ENCODE measurements around the gene MANF.
"Not testable (repeated sequence)": the region's sequence is repeated elsewhere in the genome, so short reads cannot be mapped to it uniquely, and the experiment has no call there.

Gene MANF

DNA sequence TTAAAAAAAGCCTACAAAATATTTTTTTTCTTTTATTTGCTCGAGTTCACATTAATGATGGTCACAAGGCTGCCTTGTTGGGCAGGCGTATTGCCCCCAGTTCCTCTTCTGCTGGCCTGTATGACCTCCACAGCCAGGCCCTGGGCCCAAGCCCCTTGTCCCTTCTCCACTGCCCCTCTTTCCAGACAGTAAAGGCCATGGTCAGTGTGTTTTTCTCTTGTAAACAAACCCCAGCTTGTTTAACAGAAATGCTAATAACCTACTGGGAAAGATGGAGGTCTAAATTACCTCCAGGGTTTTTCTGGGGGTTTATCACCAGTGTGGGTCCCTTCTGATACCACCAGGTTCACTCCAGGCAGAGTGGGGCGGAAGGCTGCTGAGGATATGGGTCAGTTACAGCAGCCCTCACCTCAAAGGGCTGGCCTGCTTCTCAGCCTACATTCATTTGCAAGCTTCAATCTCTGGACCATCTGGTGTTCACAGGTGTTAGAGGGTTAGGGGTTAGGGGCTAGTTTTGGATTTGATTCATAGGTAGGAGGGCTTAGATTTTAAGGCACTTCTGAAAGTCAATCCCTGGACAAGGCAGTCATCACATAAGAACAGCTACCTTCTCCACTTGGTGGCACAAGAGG lies 2.0 kb upstream of the MANF start:
- Histone ChIP-seq H3K36me3 (peaks cover 0 to 11% (median 0%) of the 10 kb centered on the region in 3 donors), H3K27me3 (no peaks in the 10 kb centered on the region), H3K27ac (no peak overlapping the region), H3K9me3 (no peaks in the 10 kb centered on the region), H3K4me1 (peaks cover 0 to 35% (median 25%) of the 10 kb centered on the region in 4 donors), H3K4me3 (no peak overlapping the region)
- DNase-seq: peak in 1 of 2 donors; percentile 43
- intact Hi-C loops (cut with DNase I; ENCODE audit: low total_unique reads): loop anchor here (10.0 kb wide), 1 partner anchor 808 kb away; no protein-coding TSS in a partner anchor
- TF ChIP-seq CTCF (IDR thresholded peaks at IDR 0.05): no peak

- Histone ChIP-seq H3K9me3 (no peaks in the 10 kb centered on the region), H3K36me3 (peaks cover 0 to 22% (median 10%) of the 10 kb centered on the region in 3 donors), H3K27me3 (no peaks in the 10 kb centered on the region), H3K4me3 (peak overlapping the region; percentile 77 to 89), H3K27ac (peak overlapping the region; percentile 92 to 93), H3K4me1 (peaks cover 0 to 46% (median 25%) of the 10 kb centered on the region in 4 donors)
- intact Hi-C loops (cut with DNase I; ENCODE audit: low total_unique reads): loop anchor here (10.0 kb wide), 1 partner anchor 809 kb away; no protein-coding TSS in a partner anchor
- TF ChIP-seq CTCF (IDR thresholded peaks at IDR 0.05): no peak
- DNase-seq: peak in 1 of 2 donors; percentile 37
These were observed 901 bp upstream of the MANF start for GRCh38 chr3:51384055-51384725.

DNA sequence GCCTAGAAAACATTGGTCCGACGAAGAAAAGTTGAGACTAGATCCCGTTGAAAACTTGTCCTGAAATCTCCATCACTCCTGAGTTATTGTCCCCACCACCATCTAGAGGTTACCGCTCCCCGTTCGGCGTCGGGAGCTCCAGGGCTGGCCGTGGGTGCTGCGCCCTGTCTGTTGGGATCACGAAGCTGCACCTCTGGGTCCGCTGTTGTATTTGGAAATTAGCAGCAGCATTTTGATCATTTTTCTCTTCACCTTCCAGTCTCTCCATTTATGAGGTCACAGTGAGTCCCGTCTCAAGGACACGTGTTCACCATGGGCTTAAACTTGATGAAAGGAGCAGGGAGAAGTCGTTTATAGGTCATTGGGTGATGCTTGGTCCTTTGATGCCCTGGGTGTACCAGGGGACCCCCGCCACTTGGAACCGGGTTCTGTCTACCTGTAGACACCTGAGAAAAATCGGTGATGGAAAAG lies 565 bp downstream of the MANF start:
- peaks cover 0 to 61% (median 34%) of the 10 kb centered on the region in 4 donors for H3K4me1 ChIP-seq
- H3K4me3 ChIP-seq: peak overlapping the region; percentile 77 to 89
- no peaks in the 10 kb centered on the region for H3K27me3 ChIP-seq
- H3K27ac ChIP-seq: peak overlapping the region; percentile 92 to 93
- intact Hi-C loops (cut with DNase I; ENCODE audit: low total_unique reads): loop anchor here (10.0 kb wide), 1 partner anchor 811 kb away; no protein-coding TSS in a partner anchor
- H3K9me3 ChIP-seq: no peaks in the 10 kb centered on the region
- peaks cover 0 to 25% (median 10%) of the 10 kb centered on the region in 3 donors for H3K36me3 ChIP-seq
- no peak for TF ChIP-seq CTCF (IDR thresholded peaks at IDR 0.05)
- DNase-seq: peak in 1 of 2 donors; percentile 60

DNA sequence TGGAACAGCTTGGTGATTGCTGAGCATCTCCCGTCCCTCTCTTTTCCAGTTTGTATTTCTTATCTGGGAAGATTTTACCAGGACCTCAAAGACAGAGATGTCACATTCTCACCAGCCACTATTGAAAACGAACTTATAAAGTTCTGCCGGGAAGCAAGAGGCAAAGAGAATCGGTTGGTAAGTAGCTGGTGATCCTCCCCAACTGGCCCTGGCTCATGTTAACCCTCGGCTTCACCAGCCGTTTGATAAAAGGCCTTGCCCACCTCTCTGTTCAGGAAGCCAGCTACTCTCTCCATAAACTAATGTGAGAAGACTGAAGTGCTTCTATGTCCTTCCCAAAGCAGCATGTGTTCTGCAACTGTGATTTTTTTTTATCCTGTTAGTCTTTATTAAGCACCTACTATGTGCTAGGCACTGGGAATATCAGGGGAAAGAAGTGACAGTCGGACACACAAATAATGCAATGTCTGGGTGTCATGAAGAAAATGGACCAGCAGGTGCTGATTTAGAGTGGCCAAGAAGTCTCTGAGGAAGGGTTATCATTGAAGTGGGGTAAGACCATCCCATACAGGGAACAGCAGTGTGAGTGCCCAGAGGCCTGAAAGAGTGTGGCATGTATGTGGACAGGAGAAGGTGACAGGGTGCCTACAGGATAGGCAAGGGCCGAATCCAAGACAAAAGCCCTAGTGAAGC lies 1.2 kb downstream of the MANF start:
- peak overlapping the region; percentile 92 to 93 for H3K27ac ChIP-seq
- H3K36me3 ChIP-seq: peaks cover 0 to 25% (median 10%) of the 10 kb centered on the region in 3 donors
- intact Hi-C loops (cut with DNase I; ENCODE audit: low total_unique reads): loop anchor here (10.0 kb wide), 1 partner anchor 812 kb away; no protein-coding TSS in a partner anchor
- TF ChIP-seq CTCF (IDR thresholded peaks at IDR 0.05): no peak
- peak overlapping the region; percentile 77 to 89 for H3K4me3 ChIP-seq
- no peaks in the 10 kb centered on the region for H3K9me3 ChIP-seq
- DNase-seq: no peak
- H3K4me1 ChIP-seq: peaks cover 0 to 64% (median 36%) of the 10 kb centered on the region in 4 donors
- H3K27me3 ChIP-seq: no peaks in the 10 kb centered on the region

- intact Hi-C loops (cut with DNase I; ENCODE audit: low total_unique reads): loop anchor here (10.0 kb wide), 1 partner anchor 812 kb away; no protein-coding TSS in a partner anchor
- Histone ChIP-seq H3K27me3 (no peaks in the 10 kb centered on the region), H3K9me3 (no peaks in the 10 kb centered on the region), H3K36me3 (peaks cover 0 to 25% (median 10%) of the 10 kb centered on the region in 3 donors), H3K4me3 (peak overlapping the region; percentile 77 to 89), H3K4me1 (peaks cover 0 to 66% (median 37%) of the 10 kb centered on the region in 4 donors), H3K27ac (peak overlapping the region; percentile 92 to 93)
- DNase-seq: peak in 1 of 2 donors; percentile 51
- no peak for TF ChIP-seq CTCF (IDR thresholded peaks at IDR 0.05)
These were observed 1.8 kb downstream of the MANF start for GRCh38 chr3:51386852-51387229.

GRCh38 chr3:51387281-51387680 lies 2.2 kb downstream of the MANF start:
- H3K27me3 ChIP-seq, H3K27ac ChIP-seq, H3K9me3 ChIP-seq, DNase-seq: not testable (repeated sequence)
- Histone ChIP-seq H3K4me3 (peak overlapping the region in 1 of 2 donors; percentile 77), H3K4me1 (peaks cover 0 to 70% (median 41%) of the 10 kb centered on the region in 4 donors), H3K36me3 (peaks cover 0 to 29% (median 10%) of the 10 kb centered on the region in 3 donors)
- intact Hi-C loops (cut with DNase I; ENCODE audit: low total_unique reads): loop anchor here (10.0 kb wide), 1 partner anchor 812 kb away; no protein-coding TSS in a partner anchor

Measured in tibial artery (tissue), 4 donors.